ENCODE results near the gene PAK1IP1.

The PAK1IP1 gene

DNA sequence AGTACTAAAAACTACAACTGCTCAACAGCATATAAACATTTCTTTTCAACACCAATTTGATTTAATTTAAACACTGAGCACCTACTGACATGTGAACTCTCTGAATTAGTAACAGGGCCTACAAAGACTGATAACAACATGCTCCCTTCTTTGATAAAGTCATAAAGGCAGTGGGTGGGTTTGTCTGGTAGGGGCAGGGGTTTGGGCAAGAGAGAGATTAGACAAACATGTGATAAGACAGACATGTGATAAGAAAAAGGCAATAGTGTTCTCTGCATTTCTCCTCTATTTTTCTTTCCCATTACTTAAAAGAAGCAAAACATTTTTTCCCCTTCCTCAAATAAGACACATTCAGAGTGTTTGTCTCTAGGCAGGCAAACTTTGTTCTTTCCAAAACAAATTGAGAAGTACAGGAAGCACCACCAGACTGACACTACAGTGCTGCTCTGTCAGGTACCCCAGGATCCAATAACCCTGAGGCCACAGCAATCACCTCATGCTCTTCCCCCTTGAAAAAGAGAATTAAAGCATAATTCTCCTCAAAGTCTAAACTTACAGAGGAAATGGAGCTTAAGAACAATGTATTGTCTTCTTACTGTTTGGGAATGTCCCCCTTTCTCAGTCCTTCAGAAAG lies 12.3 kb upstream of the PAK1IP1 start:
- Histone ChIP-seq H3K9ac (ENCODE audit: low read depth, low read length) (no peak overlapping the region), H3K9me3 (ENCODE audit: control insufficient read depth, insufficient read depth, low read length) (no peaks in the 10 kb centered on the region), H3K4me1 (ENCODE audit: insufficient read depth, low read length) (no peaks in the 10 kb centered on the region; the same call in 1 of the 2 replicates), H3K36me3 (ENCODE audit: insufficient read depth, low read length) (no peaks in the 10 kb centered on the region)

DNA sequence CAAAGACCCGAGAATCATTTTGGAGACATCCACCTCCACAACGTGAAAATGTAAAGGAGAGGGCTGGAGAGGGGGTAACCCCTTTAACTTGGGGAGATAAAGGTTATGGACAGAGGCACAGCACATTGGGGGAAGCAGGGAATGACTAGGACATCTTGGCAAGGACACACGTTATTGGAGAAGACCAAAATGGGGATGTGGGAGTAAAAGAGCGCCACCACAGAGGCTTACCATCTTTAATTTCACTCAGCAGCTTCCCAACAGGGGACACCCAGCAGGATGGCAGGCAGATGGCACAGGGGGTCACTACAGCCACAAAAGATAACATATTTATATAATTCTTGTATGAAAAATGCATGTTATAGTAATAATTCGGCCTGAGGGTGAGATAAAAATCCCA lies 10.2 kb upstream of the PAK1IP1 start:
- no peaks in the 10 kb centered on the region for H3K36me3 ChIP-seq (ENCODE audit: insufficient read depth, low read length)
- H3K9me3 ChIP-seq (ENCODE audit: control insufficient read depth, insufficient read depth, low read length) = no peaks in the 10 kb centered on the region
- H3K4me1 ChIP-seq (ENCODE audit: insufficient read depth, low read length) = no peaks in the 10 kb centered on the region; the same call in 1 of the 2 replicates
- H3K9ac ChIP-seq (ENCODE audit: low read depth, low read length) = no peak overlapping the region

DNA sequence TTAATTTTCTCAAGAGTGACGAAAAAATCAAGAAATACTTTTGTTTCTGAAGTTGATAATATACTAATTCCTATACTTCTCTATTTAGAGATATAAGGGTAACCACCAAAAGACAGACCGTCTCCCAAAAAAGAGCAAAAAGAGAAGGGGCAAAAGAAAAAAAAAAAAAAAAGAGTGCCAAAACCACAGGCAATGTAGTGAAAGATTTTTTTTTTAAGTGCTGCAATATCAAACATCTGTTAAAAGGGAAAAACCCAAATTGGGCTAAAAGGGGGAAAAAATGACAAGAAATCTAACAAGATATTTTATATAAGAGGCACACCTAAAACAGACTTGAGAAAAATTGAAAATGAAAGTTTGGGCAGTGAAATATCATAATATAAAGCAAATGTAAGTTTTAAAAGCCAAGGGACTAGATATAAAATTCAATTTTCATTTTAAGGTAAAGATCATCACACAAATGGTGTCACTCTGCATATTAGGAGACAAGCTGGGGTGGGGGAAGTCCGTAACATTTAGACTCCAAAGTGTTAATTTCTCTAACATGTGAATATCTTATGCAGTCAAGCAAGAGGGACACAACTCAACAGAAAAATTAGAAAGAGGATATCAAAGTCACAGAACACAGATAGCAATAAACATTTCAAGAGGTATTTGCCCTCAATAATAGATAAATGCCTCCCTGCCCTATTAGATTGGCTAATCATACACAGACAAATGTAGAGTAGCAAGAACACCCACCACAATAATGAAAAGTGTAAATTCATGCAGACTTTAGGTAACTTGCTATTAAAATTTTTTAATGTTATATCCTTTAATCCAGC lies 9.5 kb upstream of the PAK1IP1 start:
- Histone ChIP-seq H3K9me3 (ENCODE audit: control insufficient read depth, insufficient read depth, low read length) (no peaks in the 10 kb centered on the region), H3K36me3 (ENCODE audit: insufficient read depth, low read length) (no peaks in the 10 kb centered on the region), H3K9ac (ENCODE audit: low read depth, low read length) (no peak overlapping the region), H3K4me1 (ENCODE audit: insufficient read depth, low read length) (no peaks in the 10 kb centered on the region; the same call in 1 of the 2 replicates)

DNA sequence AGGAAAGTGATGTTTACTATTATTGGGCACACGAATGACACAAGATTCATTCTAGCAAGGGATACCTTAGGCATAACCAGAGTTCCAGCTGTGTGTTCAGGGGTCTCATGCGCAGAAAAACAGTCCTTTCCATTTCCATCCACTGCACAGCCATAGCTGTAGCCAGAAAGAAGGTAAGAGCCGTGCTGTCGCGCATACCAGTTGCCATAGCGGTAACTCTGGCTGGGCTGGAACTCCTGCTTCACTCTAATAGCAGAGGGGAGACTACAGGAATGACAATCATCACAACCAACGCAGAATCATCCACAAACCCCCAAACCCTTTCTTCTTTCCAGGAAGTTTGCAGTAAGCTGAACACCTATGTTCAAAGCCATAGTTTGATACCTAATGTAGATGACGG lies 7.9 kb upstream of the PAK1IP1 start:
- H3K9ac ChIP-seq (ENCODE audit: low read depth, low read length) = no peak overlapping the region

DNA sequence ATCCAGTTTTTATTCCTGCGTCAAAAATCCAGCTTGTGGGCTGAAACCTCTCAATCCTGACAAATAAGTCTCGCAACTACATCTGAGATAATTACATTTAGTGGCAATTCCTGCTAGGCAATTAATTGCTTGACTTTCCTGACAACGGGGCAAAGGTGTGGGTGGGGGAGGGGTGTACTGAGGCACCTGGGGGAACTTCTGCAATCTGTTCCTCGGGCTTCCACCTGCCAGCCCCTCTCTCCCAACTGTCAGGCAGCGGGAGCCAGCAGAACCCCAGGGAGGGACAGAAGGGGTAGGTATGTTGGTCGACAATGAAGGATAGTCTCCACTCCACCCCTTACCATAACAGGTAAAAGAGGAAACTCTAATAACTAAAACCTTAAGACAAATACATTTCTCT lies 7.2 kb upstream of the PAK1IP1 start:
- Histone ChIP-seq H3K4me1 (ENCODE audit: insufficient read depth, low read length) (peaks cover 6% of the 10 kb centered on the region; the same call in 1 of the 2 replicates), H3K9ac (ENCODE audit: low read depth, low read length) (no peak overlapping the region), H3K36me3 (ENCODE audit: insufficient read depth, low read length) (no peaks in the 10 kb centered on the region), H3K9me3 (ENCODE audit: control insufficient read depth, insufficient read depth, low read length) (no peaks in the 10 kb centered on the region)

More for the DNA sequence above, 7.9 kb upstream of the PAK1IP1 start:
- peaks cover 6% of the 10 kb centered on the region; the same call in 1 of the 2 replicates for H3K4me1 ChIP-seq (ENCODE audit: insufficient read depth, low read length)
- no peaks in the 10 kb centered on the region for H3K9me3 ChIP-seq (ENCODE audit: control insufficient read depth, insufficient read depth, low read length)
- no peaks in the 10 kb centered on the region for H3K36me3 ChIP-seq (ENCODE audit: insufficient read depth, low read length)

DNA sequence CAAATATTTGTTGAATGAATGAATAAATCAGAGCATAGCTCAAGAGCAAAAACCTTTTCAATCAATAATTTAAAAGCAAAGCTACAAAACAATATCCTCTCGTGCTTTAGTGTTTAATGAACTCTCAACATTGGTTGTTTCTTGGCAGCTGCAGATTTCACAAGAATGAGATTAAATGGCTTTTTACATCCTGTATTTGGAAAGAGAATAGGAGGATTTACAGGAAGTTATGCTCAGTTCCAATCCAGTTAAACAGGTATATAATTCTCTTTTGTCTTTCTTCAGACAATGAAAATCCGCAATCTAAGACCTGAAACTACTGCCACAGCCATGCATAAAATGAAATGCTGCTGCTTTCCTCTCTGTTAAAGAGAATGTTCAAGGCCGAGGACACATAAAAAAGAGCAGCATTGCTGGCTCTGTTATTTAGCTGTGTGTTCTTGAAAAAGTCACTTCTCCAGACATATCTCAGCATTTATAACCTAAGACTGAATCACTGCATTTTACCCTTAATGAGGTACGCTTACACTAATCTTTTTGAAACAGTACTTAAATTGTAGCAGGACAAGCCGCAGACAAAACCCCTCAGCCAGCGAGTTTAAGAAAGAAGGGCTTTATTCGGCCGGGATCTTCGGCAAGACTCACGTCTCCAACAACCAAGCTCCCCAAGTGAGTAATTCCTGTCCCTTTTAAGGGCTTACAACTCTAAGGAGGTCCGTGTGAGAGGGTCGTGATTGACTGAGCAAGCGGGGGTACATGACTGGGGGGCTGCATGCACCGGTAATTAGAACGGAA lies 3.9 kb upstream of the PAK1IP1 start:
- Histone ChIP-seq H3K4me1 (ENCODE audit: insufficient read depth, low read length) (peaks cover 11% of the 10 kb centered on the region), H3K36me3 (ENCODE audit: insufficient read depth, low read length) (no peaks in the 10 kb centered on the region), H3K9ac (ENCODE audit: low read depth, low read length) (peak overlapping the region; percentile 10; the same call in 1 of the 2 replicates), H3K9me3 (ENCODE audit: control insufficient read depth, insufficient read depth, low read length) (no peaks in the 10 kb centered on the region)

DNA sequence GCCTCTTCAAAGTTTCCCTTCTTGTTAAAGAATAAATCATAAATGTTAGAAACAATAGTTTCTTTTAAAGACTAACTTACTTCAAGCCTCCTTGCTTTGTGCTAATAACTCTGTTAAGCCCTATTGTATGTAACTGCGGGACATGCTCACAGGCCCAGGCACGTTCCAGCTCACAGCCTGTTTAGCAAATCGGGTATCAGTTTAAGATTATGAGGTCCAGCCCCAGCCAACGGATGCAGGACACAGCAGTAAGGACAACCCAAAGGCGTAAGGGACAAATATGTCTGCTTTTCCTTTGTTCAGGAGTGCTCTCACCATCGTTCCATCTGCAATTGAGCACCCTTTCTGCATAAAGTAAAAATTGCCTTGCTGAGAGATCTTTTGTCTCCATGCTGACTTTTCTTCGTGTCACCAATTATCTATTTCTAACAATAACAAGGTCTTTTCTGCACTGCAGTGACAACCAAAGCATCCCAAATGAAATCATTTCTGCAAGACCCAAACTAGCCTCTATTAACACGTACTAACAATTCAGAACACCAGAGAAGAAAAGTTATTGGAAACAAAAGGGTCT lies 1.7 kb upstream of the PAK1IP1 start:
- H3K9ac ChIP-seq (ENCODE audit: low read depth, low read length) = peak overlapping the region; percentile 87
- peaks cover 11% of the 10 kb centered on the region; the same call in 1 of the 2 replicates for H3K4me1 ChIP-seq (ENCODE audit: insufficient read depth, low read length)
- no peaks in the 10 kb centered on the region for H3K9me3 ChIP-seq (ENCODE audit: control insufficient read depth, insufficient read depth, low read length)
- H3K36me3 ChIP-seq (ENCODE audit: insufficient read depth, low read length) = peaks cover 11% of the 10 kb centered on the region; the same call in 1 of the 2 replicates

DNA sequence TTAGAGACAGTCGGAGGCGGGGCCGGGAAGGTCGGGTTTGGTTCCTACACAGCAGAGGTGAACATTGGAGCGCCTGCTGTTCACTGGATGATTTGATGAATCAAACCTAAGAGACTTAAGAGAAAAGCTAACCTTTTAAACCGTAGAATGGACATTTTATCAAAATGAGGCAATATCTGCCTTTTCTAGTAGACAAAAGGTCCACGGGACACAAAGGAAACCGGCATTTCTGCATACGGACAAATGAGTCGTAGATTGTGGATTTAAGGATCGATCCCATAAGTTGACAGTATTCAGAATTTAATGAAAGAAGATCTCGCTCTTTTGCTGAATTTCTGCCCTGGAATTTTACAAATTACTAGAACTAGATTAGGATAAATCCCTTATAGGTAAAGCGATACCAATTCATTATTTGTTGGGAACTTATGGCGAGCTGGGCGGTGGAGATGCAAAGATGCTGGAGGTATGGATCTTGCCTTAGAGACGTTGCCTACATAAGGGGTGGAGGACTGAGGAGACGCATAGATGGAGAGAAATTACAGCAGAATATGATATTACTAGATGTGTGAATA lies 400 bp downstream of the PAK1IP1 start:
- H3K9me3 ChIP-seq (ENCODE audit: control insufficient read depth, insufficient read depth, low read length) = no peaks in the 10 kb centered on the region
- peak overlapping the region; percentile 87 for H3K9ac ChIP-seq (ENCODE audit: low read depth, low read length)
- H3K4me1 ChIP-seq (ENCODE audit: insufficient read depth, low read length) = peaks cover 11% of the 10 kb centered on the region; the same call in 1 of the 2 replicates
- peaks cover 13% of the 10 kb centered on the region; the same call in 1 of the 2 replicates for H3K36me3 ChIP-seq (ENCODE audit: insufficient read depth, low read length)

DNA sequence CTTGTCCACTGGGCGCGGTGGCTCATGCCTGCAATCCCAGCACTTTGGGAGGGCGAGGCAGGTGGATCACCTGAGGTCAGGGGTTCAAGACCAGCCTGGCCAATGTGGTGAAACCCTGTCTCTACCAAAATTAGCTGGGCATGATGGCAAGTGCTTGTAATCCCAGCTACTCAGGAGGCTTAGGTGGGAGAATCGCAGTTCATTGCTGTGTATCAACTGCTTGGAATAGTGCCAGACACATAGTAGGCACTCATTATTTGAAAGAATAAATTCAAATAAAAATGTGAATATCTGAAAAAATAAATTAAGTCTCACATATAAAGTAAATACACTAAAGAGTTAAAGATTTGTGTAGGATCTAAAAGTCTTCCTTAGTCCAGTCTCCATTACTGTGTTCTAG lies 1.9 kb downstream of the PAK1IP1 start:
- no peak overlapping the region for H3K9ac ChIP-seq (ENCODE audit: low read depth, low read length)
- H3K9me3 ChIP-seq (ENCODE audit: control insufficient read depth, insufficient read depth, low read length) = no peaks in the 10 kb centered on the region
- H3K36me3 ChIP-seq (ENCODE audit: insufficient read depth, low read length) = peaks cover 13% of the 10 kb centered on the region; the same call in 1 of the 2 replicates
- peaks cover 4% of the 10 kb centered on the region; the same call in 1 of the 2 replicates for H3K4me1 ChIP-seq (ENCODE audit: insufficient read depth, low read length)

DNA sequence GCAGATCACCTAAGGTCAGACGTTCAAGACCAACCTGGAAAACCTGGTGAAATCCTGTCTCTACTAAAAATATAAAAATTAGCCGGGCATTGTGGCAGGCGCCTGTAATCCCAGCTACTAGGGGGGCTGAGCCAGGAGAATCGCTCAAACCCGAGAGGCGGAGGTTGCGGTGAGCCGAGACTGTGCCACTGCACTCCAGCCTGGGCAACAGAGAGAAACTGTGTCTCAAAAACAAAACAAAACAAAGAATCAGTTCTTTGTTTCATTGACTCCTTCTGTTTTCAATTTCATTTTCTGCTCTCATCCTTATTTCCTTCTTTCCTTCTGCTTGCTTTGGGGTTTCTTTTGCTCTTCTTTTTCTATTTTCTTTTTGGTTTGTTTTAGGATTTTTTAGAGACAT lies 19.2 kb downstream of the PAK1IP1 start:
- no peaks in the 10 kb centered on the region for H3K4me1 ChIP-seq (ENCODE audit: insufficient read depth, low read length)
- 0 out of 2 replicates have a peak, but pooled peaks cover 6% of the 10 kb centered on the region for H3K9me3 ChIP-seq (ENCODE audit: control insufficient read depth, insufficient read depth, low read length)
- peaks cover 3% of the 10 kb centered on the region; the same call in 1 of the 2 replicates for H3K36me3 ChIP-seq (ENCODE audit: insufficient read depth, low read length)
- no peak overlapping the region for H3K9ac ChIP-seq (ENCODE audit: low read depth, low read length)

DNA sequence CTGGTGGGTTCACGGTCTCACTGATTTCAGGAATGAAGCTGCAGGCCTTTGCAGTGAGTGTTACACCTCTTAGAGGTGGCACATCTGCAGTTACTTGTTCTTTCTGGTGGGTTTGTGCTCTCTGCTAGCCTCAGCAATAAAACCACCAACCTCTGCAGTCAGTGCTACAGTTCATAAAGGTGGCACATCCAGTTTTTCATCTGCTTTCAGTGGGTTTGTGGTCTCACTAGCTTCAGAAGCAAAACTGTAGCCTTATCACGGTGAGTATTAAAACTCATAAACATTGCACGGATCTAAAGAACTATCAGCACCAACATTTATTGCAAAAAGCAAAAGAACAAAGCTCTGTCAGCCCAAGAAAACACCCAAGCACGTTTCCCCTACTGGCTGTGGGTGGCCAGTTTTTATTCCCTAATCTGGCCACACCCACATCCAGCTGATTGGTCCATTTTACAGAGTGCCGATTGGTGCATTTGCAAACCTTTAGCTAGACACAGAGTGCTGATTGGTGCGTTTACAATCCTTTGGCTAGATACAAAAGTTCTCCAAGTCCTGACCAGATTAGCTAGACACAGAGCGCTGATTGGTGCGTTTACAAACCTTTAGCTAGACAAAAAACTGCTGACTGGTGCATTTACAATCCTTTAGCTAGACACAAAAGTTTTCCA lies 24.7 kb downstream of the PAK1IP1 start:
- Histone ChIP-seq H3K36me3 (ENCODE audit: insufficient read depth, low read length) (no peaks in the 10 kb centered on the region), H3K9me3 (ENCODE audit: control insufficient read depth, insufficient read depth, low read length) (peaks cover 10% of the 10 kb centered on the region; the same call in 1 of the 2 replicates), H3K9ac (ENCODE audit: low read depth, low read length) (no peak overlapping the region), H3K4me1 (ENCODE audit: insufficient read depth, low read length) (peaks cover 6% of the 10 kb centered on the region)

DNA sequence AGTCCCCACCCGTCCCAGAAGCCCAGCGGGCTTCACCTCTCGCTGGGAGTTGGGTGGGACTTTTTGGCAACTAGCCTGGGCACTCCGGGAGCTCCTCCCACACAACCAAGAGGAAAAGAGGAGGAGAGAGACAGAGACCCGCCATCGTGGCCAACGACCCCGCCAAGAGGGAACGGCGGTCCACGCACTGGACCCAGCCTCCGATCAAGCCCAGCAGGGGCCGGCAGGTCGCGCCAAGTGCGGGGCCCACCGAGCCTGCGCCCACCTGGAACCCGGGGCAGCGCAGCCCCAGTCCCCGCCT lies 25.1 kb downstream of the PAK1IP1 start:
- Histone ChIP-seq H3K4me1 (ENCODE audit: insufficient read depth, low read length) (peaks cover 9% of the 10 kb centered on the region), H3K9me3 (ENCODE audit: control insufficient read depth, insufficient read depth, low read length) (peaks cover 10% of the 10 kb centered on the region; the same call in 1 of the 2 replicates), H3K9ac (ENCODE audit: low read depth, low read length) (no peak overlapping the region), H3K36me3 (ENCODE audit: insufficient read depth, low read length) (no peaks in the 10 kb centered on the region)

DNA sequence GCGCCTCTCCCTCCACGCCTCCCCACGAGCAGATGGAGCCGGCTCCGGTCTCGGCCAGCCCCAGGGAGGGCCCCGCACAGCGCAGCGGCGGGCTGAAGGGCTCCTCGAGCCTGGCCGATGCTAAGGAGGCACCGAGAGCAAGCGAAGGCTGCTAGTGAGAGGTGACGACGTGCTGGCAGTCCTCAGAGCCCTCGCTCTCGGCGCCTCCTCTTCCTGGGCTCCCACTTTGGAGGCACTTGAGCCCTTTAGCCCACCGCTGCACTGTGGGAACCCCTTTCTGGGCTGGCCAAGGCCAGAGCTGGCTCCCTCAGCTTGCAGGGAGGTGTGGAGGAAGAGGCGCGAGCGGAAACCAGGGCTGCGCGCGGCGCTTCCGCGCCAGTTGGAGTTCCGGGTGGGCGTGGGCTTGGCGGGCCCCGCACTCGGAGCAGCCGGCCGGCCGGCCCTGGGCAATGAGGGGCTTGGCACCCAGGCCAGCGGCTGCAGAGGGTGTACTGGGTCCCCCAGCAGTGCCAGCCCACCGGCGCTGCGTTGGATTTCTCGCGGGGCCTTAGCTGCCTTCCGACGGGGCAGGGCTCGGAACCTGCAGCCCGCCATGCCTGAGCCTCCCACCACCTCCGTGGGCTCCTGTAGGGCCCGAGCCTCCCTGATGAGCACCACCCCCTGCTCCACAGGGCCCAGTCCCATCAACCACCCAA lies 25.6 kb downstream of the PAK1IP1 start:
- peaks cover 9% of the 10 kb centered on the region for H3K4me1 ChIP-seq (ENCODE audit: insufficient read depth, low read length)
- no peaks in the 10 kb centered on the region for H3K36me3 ChIP-seq (ENCODE audit: insufficient read depth, low read length)
- H3K9ac ChIP-seq (ENCODE audit: low read depth, low read length) = no peak overlapping the region
- peaks cover 10% of the 10 kb centered on the region; the same call in 1 of the 2 replicates for H3K9me3 ChIP-seq (ENCODE audit: control insufficient read depth, insufficient read depth, low read length)

Measured in ES-I3 (cell line).